Fibroblast of pulmonary artery (primary cell): ENCODE results near the gene SACS.

ENCODE experiments used
- DNase-seq: peaks from one replicate; pipeline ENCODE4 v3.0.0-alpha.2; 2010; ENCODE audit warnings: low read depth
- H3K4me3 ChIP-seq: replicated peaks from 2 replicates; pipeline ENCODE4 v1.5.1; 2011; ENCODE audit warnings: low read depth, mild to moderate bottlenecking, control low read depth, low read length, moderate library complexity
- TF ChIP-seq, protein P1 (sequence below): IDR thresholded peaks from 2 replicates; pipeline ENCODE4 v1.5.1; 2011; ENCODE audit warnings: mild to moderate bottlenecking, control low read depth, low read length, inconsistent platforms; ENCODE audit errors: missing control alignments

SACS gene

DNA sequence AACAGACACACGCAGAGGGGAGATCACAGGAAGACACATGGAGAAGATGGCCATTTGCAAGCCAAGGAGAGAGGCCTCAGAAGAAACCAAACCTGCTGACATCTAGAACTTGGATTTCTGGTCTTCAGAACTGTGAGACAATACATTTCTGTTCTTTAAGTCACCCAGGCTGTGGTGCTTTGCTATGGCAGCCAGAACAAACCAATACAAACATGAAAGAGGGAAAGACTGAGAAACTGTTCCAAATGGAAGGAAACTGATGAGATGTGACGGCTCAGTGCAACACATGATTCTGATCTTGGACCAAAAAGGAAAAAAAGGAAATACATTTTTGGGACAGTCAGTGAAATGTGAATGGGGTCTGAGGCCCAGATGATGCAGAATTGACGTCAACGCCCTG, 30.2 kb upstream of the SACS start:
- DNase-seq: no peak
- no peak overlapping the region for H3K4me3 ChIP-seq
- TF ChIP-seq, protein P1, sequence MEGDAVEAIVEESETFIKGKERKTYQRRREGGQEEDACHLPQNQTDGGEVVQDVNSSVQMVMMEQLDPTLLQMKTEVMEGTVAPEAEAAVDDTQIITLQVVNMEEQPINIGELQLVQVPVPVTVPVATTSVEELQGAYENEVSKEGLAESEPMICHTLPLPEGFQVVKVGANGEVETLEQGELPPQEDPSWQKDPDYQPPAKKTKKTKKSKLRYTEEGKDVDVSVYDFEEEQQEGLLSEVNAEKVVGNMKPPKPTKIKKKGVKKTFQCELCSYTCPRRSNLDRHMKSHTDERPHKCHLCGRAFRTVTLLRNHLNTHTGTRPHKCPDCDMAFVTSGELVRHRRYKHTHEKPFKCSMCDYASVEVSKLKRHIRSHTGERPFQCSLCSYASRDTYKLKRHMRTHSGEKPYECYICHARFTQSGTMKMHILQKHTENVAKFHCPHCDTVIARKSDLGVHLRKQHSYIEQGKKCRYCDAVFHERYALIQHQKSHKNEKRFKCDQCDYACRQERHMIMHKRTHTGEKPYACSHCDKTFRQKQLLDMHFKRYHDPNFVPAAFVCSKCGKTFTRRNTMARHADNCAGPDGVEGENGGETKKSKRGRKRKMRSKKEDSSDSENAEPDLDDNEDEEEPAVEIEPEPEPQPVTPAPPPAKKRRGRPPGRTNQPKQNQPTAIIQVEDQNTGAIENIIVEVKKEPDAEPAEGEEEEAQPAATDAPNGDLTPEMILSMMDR: no peak

DNA sequence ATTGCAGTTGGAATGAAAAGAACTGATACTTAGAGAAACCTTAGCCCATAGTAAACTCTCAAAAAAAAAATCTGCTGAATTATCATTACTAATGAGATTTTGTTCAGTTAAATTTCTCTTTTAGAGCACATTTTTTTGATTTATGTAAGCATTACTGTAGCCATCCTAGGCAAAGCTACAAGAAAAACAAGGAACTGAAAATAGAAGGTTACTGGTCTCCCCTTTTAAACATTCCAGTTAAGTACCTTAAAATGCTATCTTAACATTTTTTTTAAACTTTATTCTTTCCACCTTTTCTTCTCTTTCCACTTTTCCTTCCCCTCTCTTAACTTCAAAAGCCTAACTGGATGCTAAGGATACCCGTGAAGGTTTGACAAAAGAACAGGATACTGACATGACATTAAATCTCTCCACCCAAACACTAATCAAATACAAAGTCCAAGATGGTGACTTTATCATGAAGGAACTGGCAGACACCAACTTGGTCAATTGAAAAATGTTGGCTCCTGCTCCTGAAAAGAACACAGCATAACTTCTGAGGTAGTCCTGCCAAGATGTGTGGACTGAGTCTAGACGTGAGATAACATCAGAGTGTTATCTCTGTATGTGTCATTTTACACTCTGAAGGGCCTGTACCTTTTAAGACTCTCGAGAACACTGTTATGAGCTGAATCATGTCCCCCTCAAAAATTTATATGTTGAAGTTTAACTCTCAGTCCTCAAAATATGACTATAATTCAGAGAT, 29.5 kb upstream of the SACS start:
- TF ChIP-seq, protein P1: no peak
- no peak overlapping the region for H3K4me3 ChIP-seq
- DNase-seq: no peak

DNA sequence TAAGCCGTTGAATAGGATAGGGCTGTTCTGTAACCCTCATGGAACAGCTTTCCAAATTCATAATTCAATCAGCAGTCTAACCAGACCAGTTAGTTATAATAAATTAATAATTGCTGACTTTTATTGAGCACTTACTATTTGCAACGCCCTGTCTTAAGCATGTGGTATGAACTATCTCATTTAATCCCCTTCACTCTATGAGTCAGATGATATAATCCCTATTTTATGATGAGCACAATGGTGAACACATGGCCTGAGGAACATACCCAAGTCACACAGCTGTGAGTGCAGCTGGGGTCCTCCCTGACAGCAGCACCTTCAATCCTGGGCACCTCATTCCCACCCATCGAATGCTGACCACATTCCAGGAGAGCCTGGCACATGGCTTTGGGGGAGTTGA, 28.0 kb upstream of the SACS start:
- DNase-seq: no peak
- H3K4me3 ChIP-seq: no peak overlapping the region
- TF ChIP-seq, protein P1: no peak

DNA sequence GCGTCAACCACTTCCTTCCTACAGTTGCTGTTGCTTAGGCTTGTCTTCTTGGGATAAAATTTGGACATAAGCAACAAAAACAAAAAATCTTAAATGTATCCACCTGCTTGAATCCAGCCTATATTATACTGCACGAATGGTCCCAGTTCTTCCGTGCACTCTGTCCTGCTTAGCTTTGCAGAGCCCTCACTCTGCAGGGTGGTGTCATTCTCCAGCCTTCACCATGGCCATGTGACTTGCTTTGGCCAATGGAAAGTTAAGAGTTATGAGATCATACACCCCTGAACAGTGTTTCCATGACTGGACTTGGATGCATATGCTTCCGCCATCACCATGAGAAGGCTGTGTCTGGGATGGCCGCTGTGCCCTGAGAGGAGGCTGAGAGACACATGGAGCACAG, 27.4 kb upstream of the SACS start:
- TF ChIP-seq, protein P1: no peak
- H3K4me3 ChIP-seq: no peak overlapping the region
- DNase-seq: no peak

DNA sequence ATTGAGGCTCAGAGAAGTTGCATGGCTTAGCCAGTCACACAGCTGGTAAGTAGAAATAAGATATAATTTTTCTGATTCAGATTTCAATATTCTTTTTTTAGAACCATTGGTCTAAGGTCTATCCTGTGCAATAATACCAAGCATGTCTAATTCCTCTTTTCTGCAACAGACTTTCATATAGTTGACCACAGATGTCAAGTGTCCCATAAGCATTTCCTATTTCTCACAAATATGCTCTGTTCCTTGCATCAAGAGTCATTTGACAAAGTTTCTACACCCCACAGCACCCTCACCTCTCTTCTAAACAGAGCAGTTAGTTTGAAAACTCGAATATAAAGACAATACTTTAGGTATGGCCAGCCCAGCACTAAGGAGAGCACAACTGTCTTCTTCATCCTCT, 26.8 kb upstream of the SACS start:
- DNase-seq: no peak
- TF ChIP-seq, protein P1: no peak
- H3K4me3 ChIP-seq: no peak overlapping the region

DNA sequence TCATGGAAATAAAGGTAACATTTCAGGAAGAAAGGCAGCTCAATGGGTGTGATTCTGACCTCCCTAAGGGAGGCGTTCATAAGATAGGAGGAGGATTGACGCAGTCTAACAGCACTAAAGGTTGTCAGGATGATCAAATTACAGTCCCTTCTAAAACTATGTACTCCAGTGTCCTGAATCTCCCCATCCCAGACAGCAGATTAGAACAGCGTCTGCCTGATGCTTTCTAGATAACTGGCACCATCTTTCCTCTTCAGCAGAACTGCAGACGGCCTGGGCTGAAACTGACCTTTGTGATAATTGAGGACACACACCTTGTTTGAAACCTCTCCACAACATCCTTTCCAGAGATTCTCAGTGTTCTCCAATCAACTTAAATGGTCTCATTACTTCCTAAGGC, 25.5 kb upstream of the SACS start:
- TF ChIP-seq, protein P1: no peak
- H3K4me3 ChIP-seq: no peak overlapping the region
- DNase-seq: no peak
